Left lobe of liver (tissue), 2 donors: ENCODE data around the gene CGB7. TPM values are rescaled to one million over a fixed set of nuclear protein-coding genes. Genes with fewer than 3 reads are reported as not detected.

Experiments
- ATAC-seq: fragments of 200-7000 bp; cut with Tn5 transposase; one replicate; pipeline ENCODE4 v1.9.1; 2020; ENCODE audit warnings: mild to moderate bottlenecking, moderate library complexity
- DNase-seq: peaks from one replicate; pipeline ENCODE4 v3.0.0-alpha.2; 2020; ENCODE audit warnings: low spot score
- total RNA-seq: library from RNA; stranded (reverse); gene quantifications from one replicate; pipeline ENCODE4 v1.2.1, GENCODE V29; 2021
- donor health status: DM: no; HTN: no; CAD: no; lungs with moderate emphysema.
- donor health status: DM: no; HTN: yes; CAD: no.

Gene CGB7
- total RNA-seq, 1 donor from 2014 or later = not detected

GRCh38 chr19:49017666-49018351, 39.7 kb downstream of the CGB7 start:
- ATAC-seq (peak; percentile 65), DNase-seq (no peak)

GRCh38 chr19:49017041-49017665, 40.4 kb downstream of the CGB7 start, which contains the start of gene LHB:
Gene LHB, minus strand, starts transcription at chr19:49017091. Its CDS starts 10 bp downstream, at chr19:49017081.
- ATAC-seq (no peak), DNase-seq (no peak)

- DNase-seq (no peak), ATAC-seq (no peak)
Measured at GRCh38 chr19:49016067-49016839, 41.3 kb downstream of the CGB7 start.

- DNase-seq (no peak), ATAC-seq (no peak)
Measured at GRCh38 chr19:49014870-49015255, 42.7 kb downstream of the CGB7 start.

GRCh38 chr19:49014123-49014869, 43.3 kb downstream of the CGB7 start:
- ATAC-seq = no peak
- DNase-seq = no peak

- no peak for DNase-seq
- no peak for ATAC-seq
Measured at GRCh38 chr19:49011194-49011593, 46.4 kb downstream of the CGB7 start.

- ATAC-seq = no peak
- DNase-seq = no peak
Measured at GRCh38 chr19:49010453-49010852, 47.1 kb downstream of the CGB7 start.

- DNase-seq = no peak
- no peak for ATAC-seq
Measured at GRCh38 chr19:49009828-49010227, 47.7 kb downstream of the CGB7 start.

- DNase-seq = no peak
- ATAC-seq = no peak
Measured at GRCh38 chr19:49006905-49007304, 50.6 kb downstream of the CGB7 start.

GRCh38 chr19:49004964-49005614, 52.5 kb downstream of the CGB7 start:
- DNase-seq (no peak), ATAC-seq (no peak)

Other genes with a start within 250 kb of the CGB7 start
- 21.7 TPM for gene BCAT2, start 246.7 kb downstream of the CGB7 start, total RNA-seq
- 15.7 TPM for gene HSD17B14, start 221.3 kb downstream of the CGB7 start, total RNA-seq
- 7.6 TPM for gene PLEKHA4, start 189.1 kb downstream of the CGB7 start, total RNA-seq
- 5.7 TPM for gene PPP1R15A, start 185.3 kb downstream of the CGB7 start, total RNA-seq
- gene TULP2, start 159.0 kb downstream of the CGB7 start, total RNA-seq = not detected
- 300 TPM for gene NUCB1, start 157.4 kb downstream of the CGB7 start, total RNA-seq
- gene DHDH, start 124.0 kb downstream of the CGB7 start, total RNA-seq = 0.23 TPM
- gene BAX, start 102.9 kb downstream of the CGB7 start, total RNA-seq = 18.9 TPM
- 8,713 TPM for gene FTL, start 92.4 kb downstream of the CGB7 start, total RNA-seq
- gene GYS1, start 64.4 kb downstream of the CGB7 start, total RNA-seq = 13.6 TPM
- gene RUVBL2, start 63.9 kb downstream of the CGB7 start, total RNA-seq = 34.3 TPM
- not detected for gene LHB, start 40.7 kb downstream of the CGB7 start, total RNA-seq
- gene CGB3, start 33.4 kb downstream of the CGB7 start, total RNA-seq = not detected
- not detected for gene CGB2, start 25.9 kb downstream of the CGB7 start, total RNA-seq
- gene CGB1, start 20.9 kb downstream of the CGB7 start, total RNA-seq = not detected
- not detected for gene CGB5, start 13.9 kb downstream of the CGB7 start, total RNA-seq
- gene CGB8, start 8.6 kb downstream of the CGB7 start, total RNA-seq = not detected
- gene NTF4, start 7.1 kb upstream of the CGB7 start, total RNA-seq = not detected
- not detected for gene KCNA7, start 14.9 kb upstream of the CGB7 start, total RNA-seq
- 170 TPM for gene SNRNP70, start 27.7 kb upstream of the CGB7 start, total RNA-seq
- gene LIN7B, start 56.6 kb upstream of the CGB7 start, total RNA-seq = 5.5 TPM
- 2.2 TPM for gene C19orf73, start 61.4 kb upstream of the CGB7 start, total RNA-seq
- gene PPFIA3, start 61.8 kb upstream of the CGB7 start, total RNA-seq = 2.3 TPM
- gene HRC, start 97.6 kb upstream of the CGB7 start, total RNA-seq = not detected
- 15.0 TPM for gene TRPM4, start 100.0 kb upstream of the CGB7 start, total RNA-seq